Right atrium auricular region (tissue), 2 donors: ENCODE measurements around the gene WNK2. TPM values are rescaled to one million over a fixed set of nuclear protein-coding genes. Genes with fewer than 3 reads are reported as not detected.

Experiments used
- DNase-seq: peaks from one replicate; pipeline ENCODE4 v3.0.0-alpha.2; 2019; ENCODE audit warnings: low spot score
- H3K27ac ChIP-seq, 2 donors: fragments of 200-600 bp; sonication (generic); 1 replicate in 1 of 2; 2 replicates in 1 of 2; pipeline ENCODE4 v1.5.1; 2016 to 2019
- H3K27me3 ChIP-seq, 2 donors: fragments of 200-600 bp; sonication (generic); one replicate each; pipeline versions ENCODE4 v1.5.1 to v1.6.0; 2017 to 2019
- H3K36me3 ChIP-seq: fragments of 200-600 bp; sonication (generic); one replicate; pipeline ENCODE4 v1.5.1; 2016
- H3K4me1 ChIP-seq, 2 donors: fragments of 200-600 bp; sonication (generic); one replicate each; pipeline versions ENCODE4 v1.5.1 to v1.6.0; 2017 to 2019
- H3K4me3 ChIP-seq, 2 donors: fragments of 200-600 bp; sonication (generic); 1 replicate in 1 of 2; 2 replicates in 1 of 2; pipeline ENCODE4 v1.5.1; 2017 to 2019; ENCODE audit warnings: mild to moderate bottlenecking in 1 of 2, moderate library complexity in 1 of 2
- H3K9me3 ChIP-seq, 2 donors: fragments of 200-600 bp; sonication (generic); one replicate each; pipeline ENCODE4 v1.5.1; 2019
- total RNA-seq, 2 donors: library from RNA; depleted of rRNA; stranded (reverse); fragments of >200 nt; gene quantifications; one replicate each; pipeline ENCODE4 v1.1.0, GENCODE V29; 2016
- TF ChIP-seq, protein P1 (sequence below), 2 donors: fragments of 200-600 bp; sonication (generic); IDR thresholded peaks; one replicate each; pipeline ENCODE4 v1.5.1; 2019; ENCODE audit warnings: antibody characterized with exemption in 2 of 2

WNK2 gene
- total RNA-seq, 2 donors from 2014 or later, result 61.4 to 132 TPM

DNA sequence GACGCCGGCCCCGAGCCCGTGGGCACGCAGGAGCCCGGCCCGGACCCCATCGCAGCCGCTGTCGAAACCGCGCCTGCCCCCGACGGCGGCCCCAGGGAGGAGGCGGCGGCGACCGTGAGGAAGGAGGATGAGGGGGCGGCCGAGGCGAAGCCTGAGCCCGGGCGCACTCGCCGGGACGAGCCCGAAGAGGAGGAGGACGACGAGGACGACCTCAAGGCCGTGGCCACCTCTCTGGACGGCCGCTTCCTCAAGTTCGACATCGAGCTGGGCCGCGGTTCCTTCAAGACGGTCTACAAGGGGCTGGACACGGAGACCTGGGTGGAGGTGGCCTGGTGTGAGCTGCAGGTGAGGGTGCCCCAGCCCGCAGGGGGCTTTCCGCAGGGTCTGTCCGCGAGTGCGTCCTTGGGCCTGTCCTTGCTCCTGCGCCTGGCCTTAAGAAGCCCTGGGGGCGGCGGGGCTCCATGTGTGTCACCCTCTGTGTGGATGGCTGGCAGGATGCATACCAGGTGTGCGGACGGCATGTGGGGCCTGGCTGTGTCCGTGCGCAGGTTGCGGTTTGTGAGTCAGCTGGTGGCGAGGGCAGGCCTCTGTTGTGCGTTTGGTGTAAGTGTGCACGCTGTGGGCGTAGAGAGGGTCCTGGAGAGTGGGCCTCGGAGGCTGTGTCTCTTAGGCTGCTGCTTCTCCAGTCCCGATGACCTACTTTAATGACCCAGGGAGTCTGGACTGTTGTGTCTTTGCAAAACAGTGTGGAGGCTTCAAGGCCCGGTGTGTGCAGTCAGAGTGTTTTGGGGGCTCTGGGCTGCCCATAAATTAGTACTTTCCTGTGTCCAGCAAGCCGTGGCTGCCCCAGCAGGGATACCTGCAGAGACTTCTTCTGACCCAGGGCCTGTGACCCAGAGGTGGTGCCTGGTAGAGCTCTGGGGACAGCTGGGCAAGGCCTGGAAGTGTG is 1.6 kb downstream of the WNK2 start:
- H3K27me3 ChIP-seq, result no peaks in the 10 kb centered on the region
- no peak for DNase-seq
- TF ChIP-seq, protein P1, sequence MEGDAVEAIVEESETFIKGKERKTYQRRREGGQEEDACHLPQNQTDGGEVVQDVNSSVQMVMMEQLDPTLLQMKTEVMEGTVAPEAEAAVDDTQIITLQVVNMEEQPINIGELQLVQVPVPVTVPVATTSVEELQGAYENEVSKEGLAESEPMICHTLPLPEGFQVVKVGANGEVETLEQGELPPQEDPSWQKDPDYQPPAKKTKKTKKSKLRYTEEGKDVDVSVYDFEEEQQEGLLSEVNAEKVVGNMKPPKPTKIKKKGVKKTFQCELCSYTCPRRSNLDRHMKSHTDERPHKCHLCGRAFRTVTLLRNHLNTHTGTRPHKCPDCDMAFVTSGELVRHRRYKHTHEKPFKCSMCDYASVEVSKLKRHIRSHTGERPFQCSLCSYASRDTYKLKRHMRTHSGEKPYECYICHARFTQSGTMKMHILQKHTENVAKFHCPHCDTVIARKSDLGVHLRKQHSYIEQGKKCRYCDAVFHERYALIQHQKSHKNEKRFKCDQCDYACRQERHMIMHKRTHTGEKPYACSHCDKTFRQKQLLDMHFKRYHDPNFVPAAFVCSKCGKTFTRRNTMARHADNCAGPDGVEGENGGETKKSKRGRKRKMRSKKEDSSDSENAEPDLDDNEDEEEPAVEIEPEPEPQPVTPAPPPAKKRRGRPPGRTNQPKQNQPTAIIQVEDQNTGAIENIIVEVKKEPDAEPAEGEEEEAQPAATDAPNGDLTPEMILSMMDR (IDR thresholded peaks at IDR 0.05), result no peak

DNA sequence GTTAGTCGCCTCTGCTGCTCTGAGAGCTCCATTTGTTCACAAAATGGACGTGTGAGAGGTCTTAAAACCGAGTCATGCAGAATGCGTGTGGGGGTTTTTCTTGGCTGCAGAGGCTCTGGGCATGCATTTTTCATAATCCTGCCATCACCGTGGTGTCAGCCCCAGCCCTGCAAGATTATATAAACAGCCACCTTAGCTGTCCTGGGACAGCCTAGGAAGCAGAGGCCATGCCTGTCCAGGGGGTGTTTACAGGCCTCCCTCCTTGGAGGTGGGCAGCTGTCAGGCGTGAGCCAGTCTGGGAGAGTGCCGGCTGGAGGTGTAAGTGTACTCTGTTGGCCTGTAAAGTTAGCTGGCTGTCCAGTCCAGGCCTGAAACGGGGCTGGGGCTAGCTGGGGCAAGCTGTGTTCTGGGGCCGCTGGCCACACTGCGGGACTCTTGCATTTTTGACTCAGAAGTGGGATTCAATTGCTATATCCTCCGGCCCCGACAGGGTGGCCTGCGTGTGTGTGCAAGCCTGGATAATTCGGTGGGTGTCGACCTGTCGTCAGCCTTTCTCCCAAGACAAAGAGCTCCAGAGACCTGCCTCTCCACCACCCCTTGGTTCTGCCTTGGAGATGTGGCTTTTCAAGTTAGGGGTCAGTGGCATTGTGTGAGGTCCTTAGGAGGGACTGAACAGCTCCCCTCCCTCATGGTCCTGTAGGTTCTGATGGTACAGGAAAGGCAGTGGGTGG is 2.4 kb downstream of the WNK2 start:
- TF ChIP-seq, protein P1 (IDR thresholded peaks at IDR 0.05), result no peak
- H3K4me1 ChIP-seq, result peaks cover 0 to 44% of the 10 kb centered on the region in 2 donors
- H3K27ac ChIP-seq, result peak overlapping the region; percentile 91 to 92
- no peaks in the 10 kb centered on the region for H3K36me3 ChIP-seq
- DNase-seq, result no peak
- H3K27me3 ChIP-seq, result no peaks in the 10 kb centered on the region
- no peaks in the 10 kb centered on the region for H3K9me3 ChIP-seq
- H3K4me3 ChIP-seq, result peak overlapping the region; percentile 51 to 63

More for the DNA sequence above, 1.6 kb downstream of the WNK2 start:
- Histone ChIP-seq H3K27ac (peak overlapping the region; percentile 91 to 92), H3K4me3 (peak overlapping the region; percentile 51 to 63), H3K4me1 (peaks cover 0 to 38% of the 10 kb centered on the region in 2 donors), H3K36me3 (no peaks in the 10 kb centered on the region), H3K9me3 (no peaks in the 10 kb centered on the region)

- peak overlapping the region; percentile 91 to 92 for H3K27ac ChIP-seq
- DNase-seq, result no peak
- no peaks in the 10 kb centered on the region for H3K27me3 ChIP-seq
- no peaks in the 10 kb centered on the region for H3K36me3 ChIP-seq
- TF ChIP-seq, protein P1 (IDR thresholded peaks at IDR 0.05), result no peak
- H3K4me1 ChIP-seq, result peaks cover 0 to 46% of the 10 kb centered on the region in 2 donors
- H3K9me3 ChIP-seq, result no peaks in the 10 kb centered on the region
- H3K4me3 ChIP-seq, result peak overlapping the region; percentile 7 to 63
Measured at GRCh38 chr9:93187047-93187446, 3.1 kb downstream of the WNK2 start.

- H3K27ac ChIP-seq, result peak overlapping the region; percentile 91 to 92
- no peak for DNase-seq
- H3K36me3 ChIP-seq, result no peaks in the 10 kb centered on the region
- peaks cover 0 to 44% of the 10 kb centered on the region in 2 donors for H3K4me1 ChIP-seq
- no peaks in the 10 kb centered on the region for H3K27me3 ChIP-seq
- H3K9me3 ChIP-seq, result no peaks in the 10 kb centered on the region
- peak overlapping the region; percentile 7 to 63 for H3K4me3 ChIP-seq
- TF ChIP-seq, protein P1 (IDR thresholded peaks at IDR 0.05), result no peak
Measured at GRCh38 chr9:93187574-93187973, 3.6 kb downstream of the WNK2 start.

DNA sequence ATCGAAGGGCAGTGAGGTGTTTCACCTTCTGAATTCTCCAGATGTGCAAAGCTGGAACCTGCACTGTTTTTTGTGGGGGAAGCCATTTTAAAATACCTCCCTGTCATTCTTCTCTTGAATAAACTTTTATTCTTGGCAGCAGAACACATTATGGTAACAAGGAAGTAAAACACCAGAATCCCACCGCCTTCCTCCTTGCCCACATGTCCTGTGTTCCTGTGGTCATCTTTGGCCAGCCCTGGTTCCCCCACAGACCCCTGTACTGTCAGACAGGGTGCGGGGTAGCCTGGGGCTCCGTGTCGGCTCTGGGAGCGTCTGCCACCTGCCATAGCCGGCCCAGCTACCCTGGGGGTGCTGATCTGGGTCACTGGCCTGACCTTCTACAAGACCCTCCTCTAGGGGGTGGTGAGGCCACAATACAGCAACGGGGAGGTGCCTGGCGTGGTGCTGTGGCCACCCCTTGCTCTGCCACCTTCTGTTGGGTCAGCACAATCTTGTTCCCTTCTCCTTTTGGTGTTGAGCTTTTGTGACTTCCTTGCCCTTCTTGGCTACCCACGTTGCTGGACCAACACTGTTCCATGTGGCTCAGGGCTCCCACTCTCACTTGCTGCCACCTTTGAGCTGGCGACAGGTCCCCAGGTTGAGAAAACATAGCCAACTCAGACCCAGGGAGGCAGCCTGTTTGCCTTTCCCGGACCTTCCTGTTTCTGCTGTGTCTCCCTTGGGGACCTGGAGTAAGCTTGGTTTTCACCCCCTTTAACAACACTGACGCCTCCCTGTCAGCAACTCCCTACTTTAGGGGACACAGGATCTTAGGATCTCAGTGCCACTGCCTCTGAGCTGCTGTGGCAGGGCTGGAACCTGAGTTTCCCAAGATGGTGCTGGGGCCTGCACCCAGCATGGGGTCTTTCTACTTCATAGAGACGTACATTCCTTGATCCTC is 4.8 kb downstream of the WNK2 start:
- Histone ChIP-seq H3K36me3 (no peaks in the 10 kb centered on the region), H3K27ac (peak overlapping the region; percentile 91 to 92), H3K27me3 (no peaks in the 10 kb centered on the region), H3K9me3 (no peaks in the 10 kb centered on the region), H3K4me3 (no peak overlapping the region), H3K4me1 (peaks cover 0 to 45% of the 10 kb centered on the region in 2 donors)
- DNase-seq, result no peak
- TF ChIP-seq, protein P1 (IDR thresholded peaks at IDR 0.05), result no peak
